IMR-90 (cell line): ENCODE results near the gene TEX264.
A peak's percentile ranks its signal among the peaks of the same experiment; 100 is the strongest.

Source experiments
- BHLHE40 ChIP-seq: fragments of 150-350 bp; IDR thresholded peaks from 2 replicates; pipeline ENCODE4 v1.6.1; 2016; ENCODE audit warnings: mild to moderate bottlenecking, low read depth, low read length
- CHD1 ChIP-seq: IDR thresholded peaks from 2 replicates; pipeline ENCODE4 v1.6.1; 2012; ENCODE audit warnings: low read depth, low read length, improper control_type of control experiment
- MAZ ChIP-seq: IDR thresholded peaks from 2 replicates; pipeline ENCODE4 v1.6.1; 2012; ENCODE audit warnings: low read depth, mild to moderate bottlenecking, low read length, improper control_type of control experiment, moderate library complexity, borderline replicate concordance
- POLR2A ChIP-seq: IDR thresholded peaks from 2 replicates; pipeline ENCODE4 v1.6.1; 2012; ENCODE audit warnings: mild to moderate bottlenecking, low read depth, low read length
- RAD21 ChIP-seq: IDR thresholded peaks from 2 replicates; pipeline ENCODE4 v1.6.1; 2012; ENCODE audit warnings: low read length, improper control_type of control experiment
- RFX5 ChIP-seq: IDR thresholded peaks from 2 replicates; pipeline ENCODE4 v1.8.0; 2012; ENCODE audit warnings: low read depth, mild to moderate bottlenecking, low read length, moderate library complexity
- SMC3 ChIP-seq: fragments of 150-350 bp; IDR thresholded peaks from 2 replicates; pipeline ENCODE4 v1.6.1; 2016; ENCODE audit warnings: low read depth, mild to moderate bottlenecking, antibody characterized with exemption, low read length, moderate library complexity
- TF ChIP-seq, protein P1 (sequence below): conservative IDR thresholded peaks from 2 replicates; pipeline ENCODE4 v1.5.1; 2012; ENCODE audit warnings: mild to moderate bottlenecking, low read depth, low read length, improper control_type of control experiment
- TF ChIP-seq, protein P2 (sequence below): fragments of 150-350 bp; IDR thresholded peaks from 2 replicates; pipeline ENCODE4 v1.6.1; 2016; ENCODE audit warnings: low read depth, mild to moderate bottlenecking, low read length, moderate library complexity, borderline replicate concordance
- TF ChIP-seq, protein P3 (sequence below): fragments of 150-350 bp; IDR thresholded peaks from 2 replicates; pipeline ENCODE4 v1.6.1; 2017; ENCODE audit warnings: mild to moderate bottlenecking, antibody characterized with exemption, low read length, low read depth

DNA sequence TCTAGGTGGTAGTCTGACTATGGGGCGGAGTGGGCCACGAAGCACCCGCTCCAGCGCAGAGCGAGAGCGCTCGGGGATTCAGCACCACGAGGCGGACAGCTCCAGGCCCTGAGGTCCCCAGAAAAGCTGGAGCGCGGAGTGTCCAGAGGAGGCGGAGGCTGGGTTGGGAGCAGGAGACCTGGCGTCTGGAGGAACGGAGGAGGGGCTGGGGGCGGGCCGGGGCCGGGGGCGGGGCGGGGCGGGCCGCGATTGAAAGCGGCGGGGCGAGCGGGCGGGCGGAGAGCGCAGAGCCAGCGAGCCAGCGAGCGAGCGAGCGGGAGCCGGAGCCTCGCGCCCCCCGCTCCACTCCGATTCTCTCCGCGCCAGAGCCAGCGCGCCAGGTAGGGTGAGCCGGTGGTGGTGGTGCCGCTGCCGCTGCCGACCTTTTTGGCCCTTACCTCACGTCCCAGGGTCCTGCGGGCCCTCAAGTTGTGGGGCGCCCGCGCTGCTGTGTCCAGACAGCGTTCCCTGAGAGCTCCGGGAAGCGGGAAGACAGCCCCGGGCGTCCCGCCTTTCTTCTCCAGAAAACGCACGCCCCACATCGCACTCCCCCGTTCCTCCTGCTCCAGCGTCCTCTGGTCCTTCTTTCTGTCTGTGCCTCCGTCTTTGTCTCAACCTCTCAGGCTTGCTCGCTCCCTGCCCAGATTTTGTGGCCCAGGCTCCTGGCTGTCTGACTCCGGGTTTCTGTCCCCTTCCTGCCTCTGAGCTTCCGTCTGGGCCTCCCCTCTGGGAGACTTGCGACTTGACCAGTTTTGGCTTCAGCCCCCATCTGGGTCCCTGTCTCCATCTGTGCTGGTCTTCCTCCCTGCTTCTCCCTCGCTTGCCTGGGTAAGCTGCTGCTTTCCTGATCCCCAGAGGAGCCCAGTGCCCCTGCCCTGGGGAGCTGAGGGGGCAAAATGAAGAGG lies 36.0 kb downstream of the TEX264 start, which contains the start of gene GRM2:
- TF ChIP-seq, protein P1, sequence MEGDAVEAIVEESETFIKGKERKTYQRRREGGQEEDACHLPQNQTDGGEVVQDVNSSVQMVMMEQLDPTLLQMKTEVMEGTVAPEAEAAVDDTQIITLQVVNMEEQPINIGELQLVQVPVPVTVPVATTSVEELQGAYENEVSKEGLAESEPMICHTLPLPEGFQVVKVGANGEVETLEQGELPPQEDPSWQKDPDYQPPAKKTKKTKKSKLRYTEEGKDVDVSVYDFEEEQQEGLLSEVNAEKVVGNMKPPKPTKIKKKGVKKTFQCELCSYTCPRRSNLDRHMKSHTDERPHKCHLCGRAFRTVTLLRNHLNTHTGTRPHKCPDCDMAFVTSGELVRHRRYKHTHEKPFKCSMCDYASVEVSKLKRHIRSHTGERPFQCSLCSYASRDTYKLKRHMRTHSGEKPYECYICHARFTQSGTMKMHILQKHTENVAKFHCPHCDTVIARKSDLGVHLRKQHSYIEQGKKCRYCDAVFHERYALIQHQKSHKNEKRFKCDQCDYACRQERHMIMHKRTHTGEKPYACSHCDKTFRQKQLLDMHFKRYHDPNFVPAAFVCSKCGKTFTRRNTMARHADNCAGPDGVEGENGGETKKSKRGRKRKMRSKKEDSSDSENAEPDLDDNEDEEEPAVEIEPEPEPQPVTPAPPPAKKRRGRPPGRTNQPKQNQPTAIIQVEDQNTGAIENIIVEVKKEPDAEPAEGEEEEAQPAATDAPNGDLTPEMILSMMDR = no peak
- TF ChIP-seq SMC3 = no peak
- TF ChIP-seq MAZ = peak; percentile 78; the same call in 1 of the 2 replicates
- TF ChIP-seq POLR2A = no peak
- TF ChIP-seq RAD21 = no peak
- TF ChIP-seq, protein P2, sequence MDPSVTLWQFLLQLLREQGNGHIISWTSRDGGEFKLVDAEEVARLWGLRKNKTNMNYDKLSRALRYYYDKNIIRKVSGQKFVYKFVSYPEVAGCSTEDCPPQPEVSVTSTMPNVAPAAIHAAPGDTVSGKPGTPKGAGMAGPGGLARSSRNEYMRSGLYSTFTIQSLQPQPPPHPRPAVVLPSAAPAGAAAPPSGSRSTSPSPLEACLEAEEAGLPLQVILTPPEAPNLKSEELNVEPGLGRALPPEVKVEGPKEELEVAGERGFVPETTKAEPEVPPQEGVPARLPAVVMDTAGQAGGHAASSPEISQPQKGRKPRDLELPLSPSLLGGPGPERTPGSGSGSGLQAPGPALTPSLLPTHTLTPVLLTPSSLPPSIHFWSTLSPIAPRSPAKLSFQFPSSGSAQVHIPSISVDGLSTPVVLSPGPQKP = no peak
- no peak for TF ChIP-seq RFX5
- TF ChIP-seq, protein P3, sequence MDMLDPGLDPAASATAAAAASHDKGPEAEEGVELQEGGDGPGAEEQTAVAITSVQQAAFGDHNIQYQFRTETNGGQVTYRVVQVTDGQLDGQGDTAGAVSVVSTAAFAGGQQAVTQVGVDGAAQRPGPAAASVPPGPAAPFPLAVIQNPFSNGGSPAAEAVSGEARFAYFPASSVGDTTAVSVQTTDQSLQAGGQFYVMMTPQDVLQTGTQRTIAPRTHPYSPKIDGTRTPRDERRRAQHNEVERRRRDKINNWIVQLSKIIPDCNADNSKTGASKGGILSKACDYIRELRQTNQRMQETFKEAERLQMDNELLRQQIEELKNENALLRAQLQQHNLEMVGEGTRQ = no peak
- TF ChIP-seq CHD1 = no peak
- no peak for TF ChIP-seq BHLHE40
